ENCODE results near the gene TMEM125.

The TMEM125 gene

DNA sequence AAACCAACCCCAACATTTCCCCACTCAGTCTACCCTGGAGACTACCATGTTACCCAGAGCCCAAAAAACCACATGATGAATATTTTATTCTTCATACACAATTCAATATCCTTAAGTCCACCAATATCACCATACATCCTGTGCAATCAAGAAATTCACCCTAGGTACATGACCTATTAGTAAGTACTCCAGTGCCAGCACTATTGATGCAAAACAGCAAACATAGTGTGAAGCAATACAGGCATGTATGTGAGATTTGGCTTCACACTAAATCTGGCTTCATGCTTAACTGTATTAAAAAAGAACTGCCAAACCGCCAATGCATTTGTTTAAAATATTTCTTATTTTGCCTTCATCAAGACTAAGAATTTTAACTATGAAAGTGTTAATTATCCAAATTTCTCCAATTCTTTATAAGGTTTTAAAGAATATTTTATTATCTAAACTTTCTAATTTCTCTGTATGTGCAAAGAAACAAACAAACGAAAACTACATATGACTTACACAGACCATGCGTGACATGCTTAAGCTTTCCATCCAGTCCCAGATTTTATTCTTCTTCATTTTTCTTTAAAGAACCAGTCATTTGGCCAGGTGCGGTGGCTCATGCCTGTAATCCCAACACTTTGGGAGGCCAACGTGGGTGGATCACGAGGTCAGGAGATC, 22.4 kb upstream of the TMEM125 start:
- no peak for DNase-seq (ENCODE audit: low read depth)

DNA sequence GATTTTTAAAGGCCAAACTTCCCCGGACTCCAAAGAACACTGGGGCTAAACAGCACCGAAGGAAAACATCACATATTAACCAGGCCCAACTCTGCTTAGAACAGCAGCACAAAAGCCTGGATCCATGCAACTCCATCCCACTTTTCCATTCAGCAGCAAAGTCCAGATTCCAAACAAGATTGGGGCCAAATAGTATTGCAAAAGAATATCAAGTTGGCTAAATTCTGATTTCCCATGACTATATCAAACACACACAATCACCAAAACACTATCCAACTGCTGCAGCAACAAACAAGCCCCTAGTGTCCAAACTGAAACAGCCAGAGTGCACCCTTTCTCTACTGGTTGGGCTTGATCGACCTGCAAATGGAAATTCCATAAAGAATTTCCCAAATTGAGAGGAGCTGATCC, 19.4 kb upstream of the TMEM125 start:
- DNase-seq (ENCODE audit: low read depth): no peak

DNA sequence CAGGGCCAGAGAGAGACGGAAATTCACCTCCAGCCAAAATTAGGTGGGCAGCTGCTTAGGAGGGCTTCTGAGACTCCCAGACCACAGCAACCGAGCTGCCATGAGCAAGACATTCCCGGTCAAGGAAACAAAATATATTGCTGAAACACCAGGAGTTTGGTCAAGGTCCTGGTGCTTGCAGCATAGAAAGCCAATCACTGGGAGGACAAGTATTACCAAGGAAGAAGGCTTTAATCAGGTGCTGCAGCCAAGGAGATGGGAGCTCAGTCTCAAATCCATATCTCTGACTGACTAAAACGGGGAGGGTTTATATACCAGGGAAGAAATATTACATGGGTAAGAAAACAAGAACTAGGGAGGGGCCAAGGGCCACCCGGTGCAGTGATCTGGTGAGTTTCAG, 18.8 kb upstream of the TMEM125 start:
- DNase-seq (ENCODE audit: low read depth): no peak

DNA sequence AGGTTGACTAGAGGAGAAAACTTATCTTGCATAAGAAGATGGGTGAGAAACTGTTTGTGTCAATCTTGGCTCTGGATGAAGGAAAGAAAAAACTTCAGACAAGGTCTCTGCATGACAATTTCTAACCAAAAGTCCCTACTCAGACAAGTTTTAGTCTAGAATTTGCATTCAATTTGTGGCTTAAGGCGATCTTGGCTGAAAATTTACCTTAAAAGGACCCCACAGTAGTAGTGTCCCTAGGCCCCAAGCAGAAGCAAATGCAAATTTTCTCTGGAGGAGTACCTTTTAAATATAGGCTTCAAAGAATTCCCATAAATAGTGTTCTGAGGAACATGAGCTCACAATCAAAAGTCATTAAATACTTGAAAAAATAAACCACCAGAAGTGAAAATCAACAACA, 17.6 kb upstream of the TMEM125 start:
- DNase-seq (ENCODE audit: low read depth): no peak

DNA sequence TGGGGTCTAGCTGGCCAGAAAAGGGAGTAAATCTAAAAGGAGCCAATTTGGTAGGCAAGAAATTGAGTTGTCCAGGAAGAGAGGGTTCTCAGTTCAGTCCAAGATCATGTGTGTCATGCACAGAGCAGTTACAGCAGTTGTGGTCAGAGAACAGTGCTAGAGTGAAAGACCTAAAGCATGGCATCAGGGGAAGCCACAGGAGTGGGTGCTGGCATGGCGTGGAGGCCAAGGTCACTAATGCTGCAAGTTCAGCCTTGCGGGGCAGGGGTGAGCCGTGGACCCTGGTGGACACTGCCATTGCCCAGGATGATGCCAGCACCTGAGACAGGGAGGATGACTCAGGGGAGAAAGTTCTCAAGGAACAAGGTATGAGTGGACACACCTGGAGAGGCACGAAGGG, 16.6 kb upstream of the TMEM125 start:
- no peak for DNase-seq (ENCODE audit: low read depth)

DNA sequence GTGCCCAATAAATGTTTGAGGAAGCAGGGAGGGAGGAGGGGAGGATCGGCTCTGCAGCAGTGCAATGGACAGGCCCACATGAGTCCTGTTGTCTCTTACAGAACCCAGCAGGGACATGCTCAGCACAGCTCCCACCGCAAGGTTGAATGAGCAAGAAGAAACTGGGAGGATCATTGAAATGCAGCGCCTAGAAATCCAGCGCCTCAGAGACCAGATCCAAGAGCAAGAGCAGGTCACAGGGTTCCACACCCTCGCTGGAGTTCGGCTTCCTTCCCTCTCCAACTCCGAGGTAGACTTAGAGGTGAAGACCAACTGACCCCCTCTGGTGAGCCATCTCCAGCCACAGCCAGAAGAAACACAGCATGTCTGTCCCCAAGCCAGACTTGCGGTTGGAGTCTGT, 15.9 kb upstream of the TMEM125 start:
- no peak for DNase-seq (ENCODE audit: low read depth)

DNA sequence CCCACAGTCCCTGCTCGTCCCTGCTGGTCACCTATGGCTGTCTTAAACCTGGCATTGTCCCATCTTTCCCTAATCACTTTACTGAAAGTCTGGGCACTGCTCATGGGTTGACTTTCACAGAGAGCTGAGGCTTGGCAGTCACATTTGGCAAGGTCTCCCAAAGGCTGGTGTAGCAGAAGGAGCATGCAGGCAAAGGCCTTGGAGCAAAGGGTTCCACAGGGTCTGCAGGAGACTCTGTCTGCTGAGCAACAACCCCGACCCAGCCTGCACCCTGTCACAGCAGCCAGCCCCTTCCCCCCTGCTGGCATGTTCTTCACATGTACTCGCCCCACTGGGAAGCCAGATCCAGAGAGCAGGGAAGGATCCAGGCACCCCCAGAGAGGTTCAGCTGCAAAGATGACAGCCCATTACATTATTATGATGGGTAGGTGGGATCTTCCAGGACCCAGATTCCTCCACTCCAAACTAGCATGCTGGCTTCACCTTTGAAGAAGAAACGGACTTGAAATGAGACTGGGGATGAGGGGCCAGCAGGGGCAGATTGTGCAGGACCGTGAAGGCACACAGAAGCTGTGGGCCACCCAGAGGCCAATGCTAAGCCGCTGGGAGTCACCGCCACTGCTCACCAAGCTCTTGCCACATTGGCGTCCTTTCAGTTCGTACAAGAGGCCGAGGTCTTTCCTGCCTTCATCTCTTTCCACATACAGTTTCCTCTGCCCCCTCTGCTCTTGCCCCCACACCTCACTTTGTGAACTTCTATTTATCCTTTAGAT, 14.2 kb upstream of the TMEM125 start:
- no peak for DNase-seq (ENCODE audit: low read depth)

DNA sequence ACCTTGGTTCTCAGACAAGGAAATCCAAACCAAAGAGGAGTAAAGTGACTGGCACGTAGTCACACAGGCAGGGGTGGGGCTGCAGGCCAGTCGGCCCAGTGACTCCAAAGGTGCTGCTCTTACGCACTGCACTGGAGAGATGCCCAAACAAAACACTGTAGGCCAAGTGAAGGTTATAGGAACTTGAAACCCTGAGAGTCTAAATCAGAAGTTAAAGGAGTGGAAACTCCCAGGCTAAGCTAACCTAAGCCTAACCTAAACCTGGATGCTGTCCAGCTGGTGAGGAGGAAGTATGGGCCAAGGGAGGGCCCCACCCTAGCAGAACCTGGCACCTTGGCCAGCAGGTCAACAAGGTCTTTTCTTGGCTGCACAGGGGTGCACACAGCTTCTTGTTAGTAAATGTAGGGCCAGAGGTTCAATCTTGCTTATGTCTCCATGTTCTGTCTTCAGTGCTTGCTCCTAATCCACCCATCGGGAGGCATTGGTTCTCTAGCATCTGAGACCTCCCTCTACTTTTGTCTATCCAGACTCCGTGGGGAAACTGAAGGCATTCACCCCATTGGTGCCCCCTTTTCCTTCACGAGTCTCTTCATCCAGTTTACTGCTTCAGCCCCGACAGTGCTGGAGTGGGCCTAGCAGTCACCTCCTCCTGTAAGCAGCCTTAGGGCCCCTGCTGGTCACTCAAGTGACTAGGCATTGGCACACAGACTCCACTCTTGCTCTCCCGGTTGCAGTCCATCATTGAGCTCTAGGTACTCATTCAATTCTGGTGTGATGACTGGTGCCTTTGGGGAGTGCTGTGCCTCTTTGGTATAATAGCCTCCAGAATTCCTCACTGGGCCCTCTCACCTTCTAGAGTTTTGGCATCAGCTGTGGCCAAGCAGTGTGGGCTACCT, 12.9 kb upstream of the TMEM125 start:
- no peak for DNase-seq (ENCODE audit: low read depth)

DNA sequence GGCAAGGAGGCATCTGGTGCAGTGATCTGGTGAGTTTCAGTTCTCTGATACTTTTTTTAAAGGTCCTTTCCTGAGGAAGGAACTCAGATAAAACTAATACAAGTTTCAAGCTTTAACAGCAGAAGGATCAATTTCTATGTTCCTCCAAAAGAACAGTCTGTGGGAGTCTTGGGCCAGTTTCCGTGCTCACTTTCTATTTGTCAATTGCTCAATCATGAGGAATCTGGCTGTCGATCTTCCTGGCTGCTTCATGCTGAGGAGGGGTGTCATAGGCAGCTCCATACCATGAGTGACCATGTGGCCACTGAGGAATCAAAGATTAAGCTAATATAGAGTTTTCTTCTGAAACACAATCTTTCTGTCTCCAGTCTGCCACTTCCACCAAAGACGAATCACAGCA, 11.4 kb upstream of the TMEM125 start:
- no peak for DNase-seq (ENCODE audit: low read depth)

DNA sequence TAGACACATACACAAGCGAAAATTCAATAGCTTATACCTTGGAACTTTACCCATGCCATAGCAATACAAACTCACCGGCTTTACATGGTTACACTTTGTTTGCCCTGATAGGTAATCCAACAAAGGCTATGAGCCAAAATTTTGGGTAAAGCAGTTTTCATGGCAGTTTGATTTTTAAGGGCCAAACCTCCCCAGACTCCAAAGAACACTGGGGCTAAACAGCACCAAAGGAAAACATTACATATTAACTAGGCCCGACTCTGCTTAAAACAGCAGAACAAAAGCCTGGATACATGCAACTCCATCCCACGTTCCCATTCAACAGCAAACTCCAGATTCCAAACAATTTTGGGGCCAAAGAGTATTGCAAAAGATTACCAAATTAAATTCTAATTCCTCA, 4.4 kb upstream of the TMEM125 start:
- DNase-seq (ENCODE audit: low read depth): no peak

DNA sequence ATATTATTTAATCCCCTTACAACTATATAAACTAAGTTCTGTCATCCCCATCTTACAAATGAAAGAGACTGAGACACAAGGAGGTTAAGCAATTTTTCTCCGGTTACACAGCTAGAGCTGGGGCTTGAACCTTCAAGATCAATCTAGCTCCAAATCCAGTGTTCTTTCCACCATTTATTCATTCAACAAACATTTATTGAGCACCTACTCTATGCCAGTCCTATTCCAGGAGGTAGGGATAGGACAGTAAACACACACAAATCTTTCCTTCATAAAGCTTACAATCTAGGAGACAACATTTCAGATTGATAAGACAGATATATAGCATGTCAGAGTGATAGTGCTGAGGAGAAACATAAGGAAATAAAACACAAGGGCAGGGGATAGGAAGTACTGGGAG, 2.9 kb upstream of the TMEM125 start:
- no peak for DNase-seq (ENCODE audit: low read depth)

DNA sequence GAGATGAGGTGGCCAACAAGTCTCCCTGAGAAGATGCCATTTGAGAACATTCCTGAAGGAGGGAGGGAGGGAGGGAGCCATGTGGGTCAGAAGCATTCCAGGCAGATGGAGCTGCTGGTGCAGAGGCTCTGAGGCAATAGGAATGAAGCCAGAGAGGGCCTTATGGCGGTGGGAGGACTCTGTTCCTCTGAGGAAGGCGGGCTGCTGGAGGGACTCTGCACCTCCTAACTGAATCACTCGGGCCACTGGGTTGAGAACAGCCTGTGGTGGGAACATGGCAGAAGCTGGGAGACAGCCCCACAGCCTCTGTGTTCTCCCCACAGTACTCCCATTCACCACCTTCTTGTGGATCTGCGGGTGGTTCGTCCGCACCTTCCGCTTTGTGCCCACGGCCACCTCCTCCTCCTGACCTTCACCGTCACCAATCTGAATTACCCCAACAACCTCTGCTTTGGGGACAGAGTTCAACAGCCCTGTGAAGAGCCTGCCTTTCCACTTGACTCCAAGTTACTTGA, 2.4 kb upstream of the TMEM125 start:
- DNase-seq (ENCODE audit: low read depth): no peak

DNA sequence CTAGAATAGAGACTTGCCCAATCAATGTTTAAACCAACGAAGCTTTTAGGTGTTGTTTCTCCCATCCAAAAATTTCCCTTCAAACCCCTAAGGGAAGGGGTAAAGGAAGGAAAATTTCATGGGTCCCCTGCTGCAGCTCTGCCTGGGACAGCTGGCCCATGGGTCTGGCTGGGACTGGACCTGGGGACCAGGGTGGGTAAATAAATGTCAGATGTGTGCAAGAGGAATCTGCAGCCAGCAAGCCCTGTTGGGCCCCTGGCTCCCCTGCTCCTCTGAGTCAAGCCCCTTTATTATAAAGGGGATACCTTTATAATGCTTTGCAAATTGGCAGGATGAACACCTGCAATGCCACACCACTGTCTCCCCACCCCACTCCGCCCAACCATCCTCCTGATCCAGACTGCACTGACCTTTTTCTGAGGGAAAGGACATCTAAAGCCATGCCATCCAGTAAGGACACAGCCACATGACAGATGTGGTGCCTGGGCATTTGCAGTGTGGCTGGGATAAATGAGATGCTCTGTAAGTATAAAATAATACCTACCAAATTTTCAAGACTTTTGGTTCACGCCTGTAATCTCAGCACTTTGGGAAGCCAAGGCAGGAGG, 1.9 kb upstream of the TMEM125 start:
- DNase-seq (ENCODE audit: low read depth): no peak

DNA sequence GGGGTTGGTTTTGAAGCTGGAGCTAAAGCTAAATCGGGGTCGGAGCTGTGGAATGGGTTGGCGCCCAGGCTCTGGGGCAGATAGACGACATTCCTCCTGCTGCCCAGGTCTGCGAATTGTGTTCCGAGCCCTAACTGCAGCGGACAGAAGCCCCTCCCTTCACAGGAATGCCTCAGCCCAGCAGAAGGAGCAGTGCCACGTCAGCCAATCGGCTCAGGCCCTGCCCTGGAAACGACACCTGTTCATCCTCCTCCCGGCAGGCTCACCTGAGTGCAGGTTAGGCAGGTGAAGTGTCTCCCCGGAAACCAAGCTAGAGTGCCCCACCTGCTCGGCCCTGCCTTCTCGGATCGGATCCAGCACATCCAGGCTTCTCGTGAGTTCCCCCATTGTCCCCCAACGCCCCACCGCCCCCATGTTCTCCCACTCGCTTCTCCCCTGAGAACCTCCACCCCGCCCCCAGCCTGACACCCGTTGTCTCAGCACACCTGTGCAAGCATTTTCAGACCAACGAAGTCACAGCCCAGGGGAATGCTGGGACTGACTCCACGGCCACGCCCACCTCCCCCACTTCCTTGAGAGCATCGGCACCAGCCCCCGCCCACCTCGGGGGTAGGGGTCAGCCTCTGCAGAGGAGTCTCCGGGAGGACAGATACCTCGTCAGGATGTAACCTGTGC, 775 bp downstream of the TMEM125 start:
- DNase-seq (ENCODE audit: low read depth): no peak

DNA sequence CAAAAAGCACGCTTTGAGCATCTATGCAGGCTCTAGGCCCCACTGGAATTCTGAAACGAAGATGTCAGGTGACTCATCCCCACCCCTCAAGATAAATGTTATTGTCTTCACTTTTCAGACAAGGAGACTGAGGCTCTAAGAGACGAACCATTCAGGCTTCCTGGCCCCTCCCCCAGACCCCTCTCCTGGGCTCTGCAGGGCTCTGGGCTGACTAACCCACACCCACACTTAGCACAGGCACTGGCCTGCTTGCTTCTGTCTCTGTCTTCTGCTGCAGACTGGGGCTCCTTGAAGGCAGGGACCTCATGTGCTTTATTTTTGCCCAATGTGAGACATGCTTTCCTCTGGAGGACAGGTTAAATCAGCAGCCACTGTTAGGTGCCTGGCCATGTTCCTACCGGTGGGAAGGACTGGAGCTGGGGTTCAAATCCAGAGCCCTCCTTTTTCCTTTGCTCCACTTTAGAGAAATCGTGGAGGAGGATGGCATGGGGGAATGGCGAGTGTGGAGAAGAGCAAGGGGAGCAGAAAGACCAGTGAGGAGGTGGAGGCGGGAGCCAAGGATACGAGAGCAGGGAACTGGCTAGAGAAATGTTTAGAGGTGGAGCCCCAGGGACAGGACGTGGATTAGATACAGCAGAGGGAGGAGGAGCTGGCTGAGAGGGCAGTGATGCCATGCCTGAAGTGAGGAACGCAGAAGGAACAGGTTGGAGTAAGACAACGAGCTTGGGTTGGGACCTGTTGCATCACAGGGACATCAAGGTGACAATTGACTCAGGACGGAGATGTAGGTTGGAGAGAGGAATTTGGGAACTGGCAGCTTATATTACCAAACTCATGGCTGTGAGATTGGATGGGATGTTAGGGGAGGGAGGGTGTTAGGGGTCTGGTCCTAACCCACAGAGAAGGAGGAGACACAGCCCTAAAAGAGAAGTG, 1.7 kb downstream of the TMEM125 start:
- DNase-seq (ENCODE audit: low read depth): no peak

DNA sequence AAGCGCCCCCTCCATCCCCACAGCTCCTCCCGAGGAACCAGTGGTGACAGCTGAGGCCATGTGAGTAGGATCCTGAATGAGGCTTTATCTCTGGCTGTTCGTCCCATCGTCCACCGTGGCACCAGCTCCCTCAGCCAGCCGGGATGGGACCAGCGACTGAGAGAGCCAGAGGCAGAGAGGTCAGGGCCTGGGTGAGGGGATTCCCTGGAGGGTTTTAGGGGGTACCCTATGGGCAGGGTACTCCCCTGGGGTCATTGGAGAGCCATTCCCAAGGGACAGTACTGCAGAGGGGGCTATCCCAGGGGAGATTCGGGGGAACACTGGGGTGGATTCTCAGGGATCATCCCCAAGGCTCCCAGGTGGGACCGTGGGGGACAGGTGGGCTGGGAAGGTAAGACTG, 2.4 kb downstream of the TMEM125 start:
- no peak for DNase-seq (ENCODE audit: low read depth)

DNA sequence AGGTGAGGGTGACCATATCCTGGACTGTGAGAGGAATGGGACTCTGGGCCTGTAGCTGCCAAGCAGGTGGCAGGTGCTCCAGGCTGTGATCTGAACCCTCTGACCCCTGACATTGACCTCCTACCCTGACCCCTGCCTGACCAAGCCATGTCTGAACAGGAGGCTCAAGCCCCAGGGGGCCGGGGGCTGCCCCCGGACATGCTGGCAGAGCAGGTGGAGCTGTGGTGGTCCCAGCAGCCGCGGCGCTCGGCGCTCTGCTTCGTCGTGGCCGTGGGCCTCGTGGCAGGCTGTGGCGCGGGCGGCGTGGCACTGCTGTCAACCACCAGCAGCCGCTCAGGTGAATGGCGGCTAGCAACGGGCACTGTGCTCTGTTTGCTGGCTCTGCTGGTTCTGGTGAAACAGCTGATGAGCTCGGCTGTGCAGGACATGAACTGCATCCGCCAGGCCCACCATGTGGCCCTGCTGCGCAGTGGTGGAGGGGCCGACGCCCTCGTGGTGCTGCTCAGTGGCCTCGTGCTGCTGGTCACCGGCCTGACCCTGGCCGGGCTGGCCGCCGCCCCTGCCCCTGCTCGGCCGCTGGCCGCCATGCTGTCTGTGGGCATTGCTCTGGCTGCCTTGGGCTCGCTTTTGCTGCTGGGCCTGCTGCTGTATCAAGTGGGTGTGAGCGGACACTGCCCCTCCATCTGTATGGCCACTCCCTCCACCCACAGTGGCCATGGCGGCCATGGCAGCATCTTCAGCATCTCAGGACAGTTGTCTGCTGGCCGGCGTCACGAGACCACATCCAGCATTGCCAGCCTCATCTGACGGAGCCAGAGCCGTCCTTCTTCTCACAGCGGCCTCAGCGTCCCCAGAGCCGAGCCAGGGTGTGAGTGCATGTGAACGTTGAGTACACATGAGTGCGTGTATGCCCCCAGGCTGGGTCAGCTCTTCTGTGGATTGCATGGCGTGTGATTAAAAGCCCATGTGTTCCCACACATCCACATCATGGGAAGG, 3.1 kb downstream of the TMEM125 start:
- DNase-seq (ENCODE audit: low read depth): no peak

DNA sequence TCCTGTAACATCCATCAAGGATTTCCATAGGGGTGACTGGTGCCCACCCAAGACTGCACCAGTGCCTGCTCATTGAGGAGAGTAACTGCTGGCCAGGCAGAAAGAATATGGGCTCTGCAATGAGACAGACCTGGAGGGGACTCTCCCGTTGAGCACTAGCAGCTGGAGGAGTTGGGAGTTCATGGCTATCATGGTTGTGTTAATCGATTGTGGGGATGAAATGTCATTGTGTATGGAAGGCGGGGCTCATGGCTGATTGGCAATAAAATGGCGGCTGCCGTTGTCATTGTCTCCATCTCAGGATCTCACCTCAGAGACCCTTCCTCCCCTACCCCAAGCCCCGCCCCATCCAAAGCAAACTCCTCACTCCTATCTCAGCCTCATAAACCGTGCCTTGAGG, 3.9 kb downstream of the TMEM125 start:
- DNase-seq (ENCODE audit: low read depth): no peak

DNA sequence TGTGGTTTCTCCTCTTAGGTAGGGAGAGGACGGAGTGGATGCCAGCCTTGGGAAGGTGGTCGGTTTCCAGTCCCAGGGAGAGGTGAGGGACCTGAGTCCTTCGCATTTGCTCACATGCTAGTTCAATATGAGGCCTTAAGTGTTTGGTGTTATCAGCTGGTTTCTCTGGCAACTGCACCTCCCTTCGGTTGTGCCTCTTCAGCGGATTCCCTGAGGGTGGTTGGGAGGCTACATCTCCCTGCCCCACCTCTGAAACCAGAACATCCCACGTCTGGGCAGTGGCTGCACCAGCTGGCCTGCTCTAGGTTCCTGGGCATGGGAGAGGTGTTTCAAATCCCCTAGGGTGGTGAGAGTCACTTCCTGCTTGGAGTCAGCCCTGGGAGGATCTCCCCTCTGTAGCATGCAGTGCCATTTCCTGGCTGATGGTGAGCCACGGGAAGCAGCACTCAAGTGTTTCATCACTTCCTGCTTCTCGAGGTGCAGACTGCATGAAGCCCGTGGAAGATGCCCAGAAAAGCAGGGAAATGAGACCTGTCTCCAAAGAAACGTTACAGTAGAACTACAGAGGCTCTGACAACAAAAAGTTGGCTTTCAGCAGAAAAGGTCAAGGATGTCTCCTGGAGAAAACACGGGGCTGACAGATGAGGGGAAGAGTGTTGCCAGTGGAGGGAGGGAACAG, 4.5 kb downstream of the TMEM125 start:
- no peak for DNase-seq (ENCODE audit: low read depth)

Measured in T-helper 22 cell (primary cell).